HuH-7.5 (cell line): ENCODE measurements around the gene BIRC5.
"Not testable (repeated sequence)": the region's sequence is repeated elsewhere in the genome, so short reads cannot be mapped to it uniquely, and the experiment has no call there.

Experiments
- DNase-seq: peaks from one replicate; pipeline ENCODE4 v3.0.0; 2011; ENCODE audit warnings: low spot score

BIRC5 gene

DNA sequence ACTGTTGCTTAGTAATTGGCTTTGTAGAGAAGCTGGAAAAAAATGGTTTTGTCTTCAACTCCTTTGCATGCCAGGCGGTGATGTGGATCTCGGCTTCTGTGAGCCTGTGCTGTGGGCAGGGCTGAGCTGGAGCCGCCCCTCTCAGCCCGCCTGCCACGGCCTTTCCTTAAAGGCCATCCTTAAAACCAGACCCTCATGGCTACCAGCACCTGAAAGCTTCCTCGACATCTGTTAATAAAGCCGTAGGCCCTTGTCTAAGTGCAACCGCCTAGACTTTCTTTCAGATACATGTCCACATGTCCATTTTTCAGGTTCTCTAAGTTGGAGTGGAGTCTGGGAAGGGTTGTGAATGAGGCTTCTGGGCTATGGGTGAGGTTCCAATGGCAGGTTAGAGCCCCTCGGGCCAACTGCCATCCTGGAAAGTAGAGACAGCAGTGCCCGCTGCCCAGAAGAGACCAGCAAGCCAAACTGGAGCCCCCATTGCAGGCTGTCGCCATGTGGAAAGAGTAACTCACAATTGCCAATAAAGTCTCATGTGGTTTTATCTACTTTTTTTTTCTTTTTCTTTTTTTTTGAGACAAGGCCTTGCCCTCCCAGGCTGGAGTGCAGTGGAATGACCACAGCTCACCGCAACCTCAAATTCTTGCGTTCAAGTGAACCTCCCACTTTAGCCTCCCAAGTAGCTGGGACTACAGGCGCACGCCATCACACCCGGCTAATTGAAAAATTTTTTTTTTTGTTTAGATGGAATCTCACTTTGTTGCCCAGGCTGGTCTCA is 11.2 kb downstream of the BIRC5 start:
- no peak for DNase-seq

DNA sequence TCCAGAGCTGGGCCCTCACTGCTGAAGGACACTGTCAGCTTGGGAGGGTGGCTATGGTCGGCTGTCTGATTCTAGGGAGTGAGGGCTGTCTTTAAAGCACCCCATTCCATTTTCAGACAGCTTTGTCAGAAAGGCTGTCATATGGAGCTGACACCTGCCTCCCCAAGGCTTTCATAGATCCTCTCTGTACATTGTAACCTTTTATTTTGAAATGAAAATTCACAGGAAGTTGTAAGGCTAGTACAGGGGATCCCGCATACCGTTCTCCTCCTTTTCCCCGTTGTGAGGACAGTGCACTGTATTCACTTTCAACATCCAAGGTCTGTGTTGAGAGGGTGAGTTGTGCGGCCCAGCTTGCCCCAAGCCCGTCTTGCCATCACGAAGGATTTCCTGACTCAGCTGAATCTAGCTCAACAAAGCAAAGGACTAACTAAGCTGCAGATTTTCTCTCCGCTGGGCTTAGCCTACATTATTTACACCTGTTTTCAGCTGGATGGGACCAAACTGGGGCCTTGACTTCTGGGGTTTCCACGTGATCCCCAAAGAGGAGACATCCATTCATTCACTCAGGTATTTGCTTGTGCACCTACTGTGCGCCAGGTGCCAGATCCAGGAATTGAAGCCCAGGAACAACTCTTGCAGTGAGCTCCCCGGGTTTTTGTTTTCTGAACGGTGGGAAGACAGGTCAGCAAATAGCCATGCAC is 12.2 kb downstream of the BIRC5 start:
- DNase-seq, result no peak

DNA sequence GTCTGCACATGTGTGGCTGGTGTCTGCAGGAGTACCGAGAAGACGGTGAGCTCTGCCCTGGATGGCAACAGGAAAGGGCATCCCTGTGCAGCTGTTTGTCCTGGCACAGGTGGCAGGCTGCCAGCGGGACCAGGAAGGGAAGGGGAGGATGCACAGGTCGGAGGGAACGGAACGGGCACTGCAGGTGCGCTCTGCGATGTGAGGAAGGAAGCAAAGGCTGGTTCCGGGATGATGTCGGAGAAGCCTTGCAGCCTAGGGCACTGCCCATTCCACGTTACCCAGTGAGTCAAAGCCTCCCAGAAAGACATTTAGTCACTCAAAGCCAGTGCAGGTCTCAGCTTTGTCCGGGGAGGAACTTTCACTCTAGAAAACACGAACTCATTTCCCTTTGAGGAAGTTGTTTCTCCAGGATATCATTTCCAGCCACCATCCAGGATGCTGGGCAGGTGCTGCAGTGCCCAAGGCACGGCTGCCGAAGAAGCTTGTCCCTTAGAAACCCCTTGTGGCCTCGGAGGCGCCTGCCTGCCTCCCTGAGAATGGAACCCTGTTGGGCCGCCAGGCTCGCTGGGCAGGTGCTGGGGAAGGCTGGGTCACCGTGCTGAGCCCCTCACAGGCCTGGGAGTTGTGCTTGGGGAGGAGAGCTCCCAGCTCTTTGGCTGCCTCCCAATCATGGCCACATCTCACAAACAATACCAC is 12.9 kb downstream of the BIRC5 start:
- no peak for DNase-seq

DNA sequence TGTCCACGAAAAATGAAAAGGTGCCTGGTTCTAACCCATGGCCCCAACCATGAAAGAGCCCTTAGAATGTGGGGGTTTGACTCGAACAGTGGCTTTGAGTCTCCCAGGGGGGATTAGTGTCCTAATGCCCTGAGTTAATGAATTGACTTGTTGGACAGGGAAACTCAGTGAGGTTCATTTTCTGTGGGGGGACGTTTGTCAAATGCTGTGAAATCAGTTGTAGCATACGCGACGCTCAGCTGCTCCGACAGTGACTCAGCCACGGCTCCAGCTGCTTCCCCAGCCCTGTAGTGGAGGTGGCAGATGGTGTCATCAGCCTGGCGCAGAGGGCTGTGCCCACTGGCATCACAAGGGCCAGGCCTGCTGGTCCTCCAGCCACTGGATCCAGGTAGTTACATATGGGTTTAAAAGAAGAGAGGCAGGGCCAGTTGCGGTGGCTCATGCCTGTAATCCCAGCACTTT is 13.4 kb downstream of the BIRC5 start:
- DNase-seq, result no peak

DNA sequence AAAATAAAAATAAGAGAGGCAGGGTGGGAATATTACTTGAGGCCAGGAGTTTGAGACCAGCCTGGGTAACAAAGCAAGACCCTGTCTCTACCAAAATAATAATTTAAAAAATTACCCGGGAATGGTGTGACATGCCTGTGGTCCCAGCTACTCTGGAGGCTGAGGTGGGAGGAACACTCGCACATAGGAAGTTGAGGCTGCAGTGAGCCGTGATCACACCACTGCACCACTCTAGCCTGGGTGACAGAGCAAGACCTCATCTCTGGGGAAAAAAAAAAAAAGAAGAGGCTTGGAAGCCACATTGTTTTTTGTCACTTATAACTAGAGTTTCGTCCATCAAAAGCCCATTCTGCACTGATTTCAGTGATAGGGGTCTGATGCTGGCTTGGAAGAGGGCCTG is 14.1 kb downstream of the BIRC5 start:
- no peak for DNase-seq

DNA sequence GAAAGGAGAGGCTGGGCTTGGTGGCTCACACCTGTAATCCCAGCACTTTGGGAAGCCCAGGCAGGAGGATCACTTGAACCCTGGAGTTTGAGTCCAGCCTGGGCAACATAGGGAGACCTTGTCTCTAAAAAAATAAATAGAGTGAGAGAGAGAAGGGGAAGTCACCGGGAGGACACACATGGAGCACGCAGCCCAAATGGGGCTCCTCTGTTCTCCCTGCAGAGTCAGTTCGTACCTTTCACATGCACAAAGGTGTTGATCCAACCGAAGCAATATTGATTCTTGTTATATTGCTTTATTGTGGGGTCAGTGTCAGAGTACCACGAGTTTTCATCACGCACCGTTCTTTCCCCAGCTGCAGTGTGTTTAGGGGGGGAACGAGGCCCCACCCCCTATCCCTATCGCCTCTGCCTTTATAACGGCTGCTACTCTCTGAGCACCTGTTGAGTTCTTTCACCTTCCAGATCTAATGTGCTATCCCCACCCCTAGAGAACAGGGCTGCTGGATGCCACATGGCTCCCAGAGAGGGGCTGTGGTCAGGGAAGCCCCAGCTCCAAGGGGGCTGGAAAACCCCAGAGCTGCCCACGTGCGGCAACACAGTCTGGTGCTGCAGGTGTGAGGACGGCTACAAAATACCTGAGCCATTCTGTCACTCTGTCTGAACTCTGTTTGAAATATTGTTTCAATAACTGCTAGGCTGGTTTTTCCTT is 16.4 kb downstream of the BIRC5 start:
- DNase-seq, result no peak

DNA sequence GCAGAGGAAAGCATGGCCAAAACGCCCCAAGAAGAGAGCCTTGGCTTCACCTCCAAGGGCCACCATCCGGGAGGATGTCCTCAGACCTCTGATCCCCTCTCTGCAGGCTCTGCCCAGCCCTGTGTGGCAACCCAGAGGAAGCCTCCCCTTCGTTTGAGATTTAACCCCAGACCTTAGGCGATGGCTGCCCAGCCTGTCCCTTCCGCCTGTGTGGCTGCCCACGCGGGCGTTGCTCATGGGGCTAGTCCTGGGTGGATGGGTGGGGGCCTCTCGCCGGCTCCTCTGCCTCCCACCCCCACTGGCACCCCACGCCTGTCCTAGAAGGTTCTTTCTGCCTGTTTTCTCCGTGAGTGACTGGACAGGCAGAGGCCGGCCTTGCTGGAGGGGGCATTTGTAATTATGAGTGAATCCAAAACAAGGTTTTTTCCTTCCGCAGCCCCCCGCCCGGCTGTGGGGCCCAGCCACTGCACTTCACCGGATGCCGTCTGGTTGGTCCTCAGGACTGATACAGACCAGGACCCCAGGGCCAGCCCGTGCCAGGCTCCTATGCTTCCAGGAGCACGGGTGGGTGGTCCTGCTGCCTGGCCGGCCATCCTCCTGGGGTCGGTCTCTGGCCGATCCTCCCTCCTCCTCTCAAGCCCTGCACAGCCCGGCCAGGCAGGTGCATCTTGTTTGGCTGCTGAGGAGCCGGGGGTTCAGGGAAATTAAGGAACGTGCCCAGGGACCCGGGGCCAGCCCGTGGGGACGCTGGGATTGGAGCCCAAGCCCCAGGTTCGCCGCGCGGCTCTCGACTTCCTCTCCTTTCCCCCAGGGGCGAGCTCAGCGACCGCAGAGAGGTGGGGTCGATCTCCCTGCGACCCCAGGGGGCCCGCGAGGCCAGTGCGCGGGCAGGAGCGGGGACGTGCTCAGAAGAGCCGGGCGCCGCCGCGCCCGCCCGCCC is 17.2 kb downstream of the BIRC5 start, which contains the start of gene TMEM235:
TSS of gene TMEM235 (plus strand) at position 636 of the 940 bp plus-strand sequence. CDS start 393 bp downstream, outside the sequence.
- no peak for DNase-seq

DNA sequence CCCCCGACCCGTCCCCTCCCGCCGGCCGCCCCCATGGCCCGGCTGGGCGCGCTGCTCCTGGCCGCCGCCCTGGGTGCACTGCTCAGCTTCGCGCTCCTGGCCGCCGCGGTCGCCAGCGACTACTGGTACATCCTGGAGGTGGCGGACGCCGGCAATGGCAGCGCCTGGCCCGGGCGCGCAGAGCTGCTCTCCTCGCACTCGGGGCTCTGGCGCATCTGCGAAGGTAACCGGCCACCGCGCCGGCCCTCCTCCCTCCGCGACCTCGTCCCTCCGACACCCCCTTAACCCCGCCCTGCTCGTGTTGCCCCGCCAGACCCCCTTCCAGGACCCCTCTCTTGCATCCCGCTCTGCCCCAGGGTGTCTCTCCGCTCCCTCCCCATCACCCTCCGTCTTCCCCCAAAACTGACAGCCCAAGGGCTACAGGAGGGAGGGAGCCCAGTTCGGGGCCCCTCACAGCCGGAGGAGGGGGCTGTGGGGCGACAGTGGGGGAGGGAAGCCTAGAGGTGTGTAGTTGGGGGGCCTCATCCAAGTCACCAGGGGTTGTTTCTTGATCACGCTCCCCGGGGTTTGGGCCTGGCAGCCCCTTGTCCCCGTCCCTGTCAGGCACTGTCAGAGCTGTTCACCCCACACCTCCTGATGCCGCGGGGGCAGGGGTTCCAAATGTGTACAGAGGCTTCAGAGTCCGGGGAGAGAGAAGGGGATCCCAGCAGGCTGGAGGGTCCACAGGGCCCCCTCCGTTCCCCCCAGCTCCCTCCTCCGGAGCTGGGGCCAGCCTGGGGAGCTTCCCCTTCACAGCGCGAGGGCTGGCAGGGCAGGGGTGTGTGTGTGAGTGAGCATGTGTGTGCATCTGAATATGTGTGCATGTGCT is 18.2 kb downstream of the BIRC5 start:
- DNase-seq, result no peak

DNA sequence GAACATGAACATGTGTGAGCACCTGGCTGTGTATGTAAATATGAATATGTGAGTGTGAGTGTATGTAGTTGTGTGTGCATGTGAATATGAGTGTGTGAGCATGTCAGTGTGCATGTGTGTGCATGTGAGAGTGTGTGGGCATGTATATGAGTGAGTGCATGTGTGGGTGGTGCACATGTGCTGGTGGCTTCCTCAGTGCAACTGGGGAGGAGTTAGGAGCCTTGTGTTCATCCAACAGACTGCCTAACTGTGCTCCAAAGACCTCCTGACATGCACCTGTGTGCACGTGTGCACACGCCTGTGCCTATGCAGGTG is 18.8 kb downstream of the BIRC5 start:
- no peak for DNase-seq

DNA sequence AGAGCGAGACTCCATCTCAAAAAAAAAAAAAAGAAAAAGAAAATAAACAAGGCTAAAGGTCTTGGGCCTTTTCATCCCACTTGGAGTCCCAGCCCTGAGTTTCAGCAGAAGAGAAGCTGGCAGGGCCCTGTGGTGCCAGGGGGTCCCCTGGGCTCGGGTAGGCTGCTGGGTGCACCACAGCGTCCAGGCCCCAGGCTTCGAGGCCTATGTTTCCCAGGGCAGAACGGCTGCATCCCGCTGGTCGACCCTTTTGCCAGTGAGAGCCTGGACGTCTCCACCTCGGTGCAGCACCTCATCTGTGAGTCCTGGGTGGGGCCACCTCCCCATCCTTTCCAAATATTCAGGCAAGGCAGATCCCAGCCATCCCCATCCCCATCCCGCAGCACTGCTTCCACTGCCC is 19.6 kb downstream of the BIRC5 start:
- DNase-seq, result no peak

DNA sequence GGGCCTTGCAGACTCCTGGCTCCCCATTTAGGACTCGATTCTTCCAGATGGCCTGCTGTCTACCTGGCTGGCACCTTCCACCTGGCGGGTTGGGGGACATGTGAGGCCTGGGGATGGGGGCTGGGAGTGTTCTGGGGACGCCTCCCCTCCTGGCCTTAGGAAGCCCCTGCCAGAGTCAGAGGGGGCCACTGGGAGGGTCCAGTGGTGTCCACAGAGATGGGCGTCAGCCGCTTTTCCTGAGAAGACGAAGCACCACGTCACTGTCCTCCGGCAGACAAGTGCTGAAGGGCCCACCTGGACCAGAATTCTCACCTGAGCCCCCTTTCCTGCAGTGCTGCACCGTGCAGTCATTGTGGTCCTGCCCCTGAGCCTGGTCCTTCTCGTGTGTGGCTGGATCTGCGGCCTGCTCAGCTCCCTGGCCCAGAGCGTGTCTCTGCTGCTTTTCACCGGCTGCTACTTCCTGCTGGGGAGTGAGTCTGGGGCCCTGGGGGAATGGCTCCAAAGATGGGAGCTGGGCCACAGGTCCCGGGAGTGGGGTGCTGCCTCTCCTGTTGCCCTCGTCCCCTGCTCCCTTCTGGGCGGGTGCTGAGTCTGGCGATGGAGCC is 20.3 kb downstream of the BIRC5 start:
- DNase-seq, result no peak

DNA sequence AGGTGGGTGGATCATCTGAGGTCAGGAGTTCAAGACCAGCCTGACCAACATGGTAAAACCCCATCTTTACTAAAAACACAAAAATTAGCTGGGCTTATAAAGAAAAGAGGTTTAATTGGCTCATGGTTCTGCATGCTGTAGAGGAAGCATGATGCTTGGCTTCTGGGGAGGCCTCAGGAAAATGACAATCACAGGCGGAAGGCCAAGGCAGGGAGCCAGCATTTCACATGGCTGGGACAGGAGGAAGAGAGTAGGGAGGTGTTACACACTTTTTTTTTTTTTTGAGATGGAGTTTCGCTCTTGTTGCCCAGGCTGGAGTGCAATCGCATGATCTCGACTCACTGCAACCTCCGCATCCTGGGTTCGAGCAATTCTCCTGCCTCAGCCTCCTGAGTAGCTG is 21.0 kb downstream of the BIRC5 start:
- DNase-seq, result not testable (repeated sequence)

DNA sequence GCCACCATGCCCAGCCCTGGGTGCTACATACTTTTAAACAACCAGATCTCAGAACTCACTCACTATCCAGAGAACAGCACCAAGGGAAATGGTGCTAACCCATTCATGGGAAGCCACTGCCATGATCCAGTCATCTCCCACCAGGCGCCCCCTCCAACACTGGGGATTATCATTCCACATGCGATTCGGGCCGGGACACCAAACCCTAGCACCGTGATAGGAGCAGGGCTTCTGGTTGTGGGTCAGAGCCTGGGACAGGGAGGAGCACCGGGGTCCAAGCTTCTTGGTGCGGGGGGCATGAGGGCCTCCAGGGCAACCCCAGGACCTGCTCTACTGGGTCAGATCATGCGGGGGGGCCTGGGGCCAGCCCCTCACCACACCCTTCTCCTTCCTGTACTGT is 21.8 kb downstream of the BIRC5 start:
- no peak for DNase-seq

DNA sequence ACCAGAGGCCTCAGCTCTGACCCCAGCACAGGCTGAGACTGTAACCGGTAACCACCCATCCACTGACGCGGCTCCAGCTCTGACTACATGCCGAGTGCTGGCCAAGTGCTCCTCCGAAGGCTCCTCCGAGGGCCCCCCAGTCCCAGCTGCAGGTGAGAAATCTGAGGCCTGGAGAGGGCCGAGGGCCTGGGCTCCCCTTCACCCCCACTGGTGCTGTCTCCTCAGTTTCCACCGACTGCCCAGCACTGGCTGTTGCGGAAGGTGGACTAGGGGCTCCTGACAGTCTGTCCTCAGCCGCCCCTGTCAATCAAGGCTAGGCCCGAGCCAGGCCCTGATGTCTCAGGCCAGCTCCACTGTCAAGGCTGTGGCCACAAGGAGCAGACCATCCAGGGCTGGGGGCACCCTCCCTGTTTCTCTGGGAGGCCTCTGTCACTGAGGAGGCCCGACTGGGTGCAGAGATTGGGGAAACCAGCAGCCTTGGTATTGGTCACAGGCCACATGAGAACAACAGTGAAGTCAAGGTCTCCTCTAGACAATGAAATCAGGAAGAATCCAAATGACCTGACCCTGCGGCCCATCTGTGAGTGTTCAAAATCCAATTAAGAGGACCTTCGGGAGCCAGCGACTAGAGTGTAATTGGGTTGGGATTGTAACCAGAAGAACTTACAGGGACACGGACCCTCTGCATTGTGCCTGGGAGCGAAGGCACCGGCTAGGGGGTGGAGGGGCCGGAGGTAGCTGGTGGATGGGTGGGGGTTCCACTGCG is 22.5 kb downstream of the BIRC5 start:
- DNase-seq, result no peak

DNA sequence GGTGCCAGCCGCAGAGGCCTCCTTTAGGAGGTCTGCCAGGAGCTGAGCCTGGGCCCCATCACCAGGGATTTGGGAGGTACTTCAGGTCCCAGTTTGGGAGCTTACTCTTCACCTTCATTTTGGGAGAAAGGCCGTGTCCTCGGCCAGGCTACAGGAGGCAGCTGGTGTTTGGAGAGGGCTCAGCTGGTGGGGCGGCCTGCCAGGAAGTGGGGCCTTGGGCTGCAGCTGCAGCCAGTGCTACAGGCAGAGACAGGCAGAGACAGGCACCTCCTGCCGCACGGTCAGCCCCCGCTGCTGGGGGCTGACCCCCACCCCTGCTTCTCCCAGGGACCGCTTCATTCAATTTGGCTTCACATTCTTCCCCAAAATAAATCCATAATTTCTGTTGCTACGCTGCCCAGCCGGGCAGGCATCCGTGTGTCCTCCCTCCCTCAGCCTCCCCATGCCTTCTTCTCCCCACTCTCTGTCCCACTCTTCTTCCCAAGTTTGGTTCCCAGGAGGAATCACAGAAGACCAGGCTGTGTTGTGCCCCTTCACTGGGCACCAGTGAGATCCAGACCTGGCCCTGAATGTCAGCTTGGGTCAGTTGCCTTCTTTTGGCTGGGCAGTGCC is 23.5 kb downstream of the BIRC5 start:
- DNase-seq, result no peak

DNA sequence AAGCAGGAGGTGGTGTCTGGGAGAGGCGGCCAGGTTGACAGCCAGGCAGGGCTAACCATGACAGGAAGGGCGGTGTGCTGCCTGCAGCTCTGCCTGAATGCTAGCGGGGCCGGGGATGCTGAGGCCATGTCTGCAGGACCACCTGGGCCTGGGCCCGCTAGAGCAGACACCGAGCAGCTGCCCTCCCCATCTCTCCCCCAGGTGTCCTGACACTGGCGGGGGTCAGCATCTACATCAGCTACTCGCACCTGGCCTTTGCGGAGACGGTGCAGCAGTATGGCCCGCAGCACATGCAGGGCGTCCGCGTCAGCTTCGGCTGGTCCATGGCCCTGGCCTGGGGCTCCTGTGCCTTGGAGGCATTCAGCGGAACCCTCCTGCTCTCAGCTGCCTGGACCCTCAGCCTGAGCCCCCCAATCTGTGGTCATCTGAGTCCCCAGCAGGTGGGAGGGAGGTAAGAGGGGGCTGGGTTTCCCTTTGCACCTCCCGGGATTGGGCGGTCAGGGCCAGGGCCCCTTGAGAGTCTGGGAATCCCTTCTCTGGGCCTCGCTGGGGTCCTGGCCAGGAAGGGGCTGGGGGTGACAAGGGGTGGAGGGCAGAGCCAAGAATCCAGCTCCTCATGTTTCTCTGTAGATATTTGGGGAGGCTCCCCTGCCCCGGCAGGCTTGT is 24.9 kb downstream of the BIRC5 start:
- no peak for DNase-seq

DNA sequence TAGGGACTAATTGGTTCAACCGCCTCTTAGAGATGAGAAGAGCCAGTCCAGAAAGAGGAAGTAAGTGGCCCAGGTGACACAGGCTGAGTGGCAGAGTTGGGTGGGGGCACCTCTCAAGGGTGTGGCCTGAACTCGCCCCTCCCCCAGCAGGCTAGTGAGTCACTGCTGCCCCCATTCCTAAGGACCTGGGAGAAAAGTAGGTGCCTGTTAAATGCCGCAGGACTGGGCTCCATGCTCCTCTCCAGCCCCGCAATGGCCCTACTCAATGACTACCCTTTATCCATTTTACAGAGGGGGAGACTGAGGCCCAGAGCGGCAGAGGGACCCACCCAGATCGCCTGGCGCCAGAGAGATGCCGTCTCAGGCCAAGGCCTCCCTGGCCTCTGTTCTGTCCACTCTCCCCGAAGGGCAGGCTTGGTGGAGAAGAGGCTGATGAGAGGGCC is 25.5 kb downstream of the BIRC5 start:
- no peak for DNase-seq
